ENCODE data around the gene CFAP54.

CFAP54 gene

GRCh38 chr12:96846293-96846692 is 356.9 kb downstream of the CFAP54 start:
- Histone ChIP-seq H3K4me1 (ENCODE audit: insufficient read depth, low read length, severe bottlenecking) (no peaks in the 10 kb centered on the region), H3K27ac (ENCODE audit: low read depth, low read length, poor library complexity, severe bottlenecking) (no peak overlapping the region), H3K36me3 (ENCODE audit: insufficient read depth, low read length) (no peaks in the 10 kb centered on the region), H3K4me2 (ENCODE audit: low read length) (no peak overlapping the region), H3F3A (ENCODE audit: insufficient read depth, low read length) (no peaks in the 10 kb centered on the region), H3K4me3 (ENCODE audit: low read depth, low read length, poor library complexity, severe bottlenecking) (no peak overlapping the region), H3K79me2 (ENCODE audit: insufficient read depth, low read length) (no peaks in the 10 kb centered on the region), H3K27me3 (ENCODE audit: insufficient read depth, low read length) (no peaks in the 10 kb centered on the region), H3K9ac (ENCODE audit: low read length) (no peak overlapping the region), H3K9me2 (ENCODE audit: low read depth, low read length) (no peaks in the 10 kb centered on the region), H3K9me3 (ENCODE audit: low read length) (no peaks in the 10 kb centered on the region), H2AFZ (ENCODE audit: low read length) (no peak overlapping the region), H4K20me1 (ENCODE audit: insufficient read depth, low read length) (no peaks in the 10 kb centered on the region)
- TF ChIP-seq EZH2 (IDR thresholded peaks at IDR 0.05; ENCODE audit: borderline replicate concordance, low read length) = no peak
- TF ChIP-seq CTCF (IDR thresholded peaks at IDR 0.05; ENCODE audit: low read length) = no peak

- Histone ChIP-seq H3F3A (ENCODE audit: insufficient read depth, low read length) (no peaks in the 10 kb centered on the region), H3K27ac (ENCODE audit: low read depth, low read length, poor library complexity, severe bottlenecking) (no peak overlapping the region), H3K9me3 (ENCODE audit: low read length) (no peaks in the 10 kb centered on the region), H3K27me3 (ENCODE audit: insufficient read depth, low read length) (no peaks in the 10 kb centered on the region), H3K4me2 (ENCODE audit: low read length) (no peak overlapping the region), H3K4me1 (ENCODE audit: insufficient read depth, low read length, severe bottlenecking) (no peaks in the 10 kb centered on the region), H3K36me3 (ENCODE audit: insufficient read depth, low read length) (no peaks in the 10 kb centered on the region), H3K4me3 (ENCODE audit: low read depth, low read length, poor library complexity, severe bottlenecking) (no peak overlapping the region), H2AFZ (ENCODE audit: low read length) (no peak overlapping the region), H3K79me2 (ENCODE audit: insufficient read depth, low read length) (no peaks in the 10 kb centered on the region), H4K20me1 (ENCODE audit: insufficient read depth, low read length) (no peaks in the 10 kb centered on the region), H3K9me2 (ENCODE audit: low read depth, low read length) (no peaks in the 10 kb centered on the region), H3K9ac (ENCODE audit: low read length) (no peak overlapping the region)
- TF ChIP-seq CTCF (IDR thresholded peaks at IDR 0.05; ENCODE audit: low read length) = no peak
- no peak for TF ChIP-seq EZH2 (IDR thresholded peaks at IDR 0.05; ENCODE audit: borderline replicate concordance, low read length)
Measured at GRCh38 chr12:96850676-96851075, 361.3 kb downstream of the CFAP54 start.

GRCh38 chr12:96858162-96858561 is 368.8 kb downstream of the CFAP54 start:
- no peaks in the 10 kb centered on the region for H3K9me2 ChIP-seq (ENCODE audit: low read depth, low read length)
- H3K4me3 ChIP-seq (ENCODE audit: low read depth, low read length, poor library complexity, severe bottlenecking) = no peak overlapping the region
- no peaks in the 10 kb centered on the region for H4K20me1 ChIP-seq (ENCODE audit: insufficient read depth, low read length)
- TF ChIP-seq CTCF (IDR thresholded peaks at IDR 0.05; ENCODE audit: low read length) = no peak
- no peak for TF ChIP-seq EZH2 (IDR thresholded peaks at IDR 0.05; ENCODE audit: borderline replicate concordance, low read length)
- no peak overlapping the region for H3K27ac ChIP-seq (ENCODE audit: low read depth, low read length, poor library complexity, severe bottlenecking)
- no peak overlapping the region for H3K9ac ChIP-seq (ENCODE audit: low read length)
- no peak overlapping the region for H3K4me2 ChIP-seq (ENCODE audit: low read length)
- no peak overlapping the region for H2AFZ ChIP-seq (ENCODE audit: low read length)
- no peaks in the 10 kb centered on the region for H3K4me1 ChIP-seq (ENCODE audit: insufficient read depth, low read length, severe bottlenecking)
- H3K27me3 ChIP-seq (ENCODE audit: insufficient read depth, low read length) = no peaks in the 10 kb centered on the region
- H3K9me3 ChIP-seq (ENCODE audit: low read length) = no peaks in the 10 kb centered on the region
- no peaks in the 10 kb centered on the region for H3F3A ChIP-seq (ENCODE audit: insufficient read depth, low read length)
- no peaks in the 10 kb centered on the region for H3K36me3 ChIP-seq (ENCODE audit: insufficient read depth, low read length)
- no peaks in the 10 kb centered on the region for H3K79me2 ChIP-seq (ENCODE audit: insufficient read depth, low read length)

Measured in OCI-LY1 (cell line).